Common myeloid progenitor, CD34-positive (primary cell): ENCODE measurements around the gene NUFIP1.
"Not testable (repeated sequence)": the region's sequence is repeated elsewhere in the genome, so short reads cannot be mapped to it uniquely, and the experiment has no call there.

Experiments
- CTCF ChIA-PET: fragments of 350-600 bp; sonication (Branson Sonifier 250); formaldehyde crosslinking; loops from one replicate; lab custom pipeline; 2021; ENCODE audit warnings: antibody characterized with exemption; lab: Charles Lee
- POLR2A ChIA-PET: fragments of 350-600 bp; sonication (Branson Sonifier 250); formaldehyde crosslinking; loops from one replicate; lab custom pipeline; 2021; ENCODE audit warnings: antibody characterized with exemption; lab: Charles Lee
- DNase-seq, 3 donors: peaks; one replicate each; pipeline versions ENCODE4 v3.0.0 to v3.0.0-alpha.2; 2013
- H3K27ac ChIP-seq, 2 experiments: 1 replicate in 1 of 2; 2 replicates in 1 of 2; pipeline ENCODE4 v1.7.0; 2013; ENCODE audit warnings: inconsistent platforms in 2 of 2, low read length in 2 of 2, mild to moderate bottlenecking in 2 of 2, low read depth in 1 of 2, moderate library complexity in 1 of 2; ENCODE audit not compliant: severe bottlenecking in 2 of 2, insufficient read depth in 1 of 2, poor library complexity in 1 of 2
- H3K27me3 ChIP-seq, 5 experiments: replicated peaks in 2 of 5; 1 replicate in 3 of 5; 2 replicates in 2 of 5; pipeline versions ENCODE4 v1.6.1 to v1.7.0; 2013; ENCODE audit warnings: low read length in 4 of 5, mild to moderate bottlenecking in 2 of 5, moderate library complexity in 2 of 5, inconsistent platforms in 1 of 5; ENCODE audit not compliant: insufficient read depth in 5 of 5, control insufficient read depth in 4 of 5
- H3K36me3 ChIP-seq, 4 experiments: 1 replicate in 2 of 4; 2 replicates in 2 of 4; pipeline versions ENCODE4 v1.6.1 to v1.7.0; 2013; ENCODE audit warnings: low read length in 3 of 4, control low read depth in 1 of 4, mild to moderate bottlenecking in 1 of 4; ENCODE audit not compliant: control insufficient read depth in 4 of 4, insufficient read depth in 4 of 4
- H3K4me1 ChIP-seq, 4 experiments: 1 replicate in 3 of 4; 2 replicates in 1 of 4; pipeline versions ENCODE4 v1.6.1 to v1.7.1; 2013; ENCODE audit warnings: low read length in 3 of 4, mild to moderate bottlenecking in 3 of 4, control low read depth in 1 of 4, inconsistent platforms in 1 of 4, moderate library complexity in 1 of 4; ENCODE audit not compliant: control insufficient read depth in 4 of 4, insufficient read depth in 4 of 4; ENCODE audit errors: control extremely low read depth in 1 of 4
- H3K4me3 ChIP-seq, 7 experiments: 1 replicate in 4 of 7; 2 replicates in 3 of 7; pipeline versions ENCODE4 v1.5.1 to v1.7.0; 2013; ENCODE audit warnings: mild to moderate bottlenecking in 7 of 7, low read length in 6 of 7, moderate library complexity in 6 of 7, inconsistent platforms in 2 of 7, low read depth in 2 of 7, control low read depth in 1 of 7; ENCODE audit not compliant: insufficient read depth in 4 of 7, control insufficient read depth in 1 of 7; ENCODE audit errors: extremely low read depth in 1 of 7
- H3K9me3 ChIP-seq, 5 experiments: 1 replicate in 4 of 5; 2 replicates in 1 of 5; pipeline versions ENCODE4 v1.6.1 to v1.7.1; 2013; ENCODE audit warnings: low read length in 4 of 5, mild to moderate bottlenecking in 2 of 5, inconsistent platforms in 1 of 5, low read depth in 1 of 5, moderate library complexity in 1 of 5; ENCODE audit not compliant: control insufficient read depth in 4 of 5, insufficient read depth in 2 of 5; ENCODE audit errors: control extremely low read depth in 1 of 5
- WGBS: methylation state at CpG from one replicate; pipeline ENCODE4 v1.1.5; 2013; ENCODE audit not compliant: insufficient coverage; 5-methylcytosine and 5-hydroxymethylcytosine counted together

Gene NUFIP1

DNA sequence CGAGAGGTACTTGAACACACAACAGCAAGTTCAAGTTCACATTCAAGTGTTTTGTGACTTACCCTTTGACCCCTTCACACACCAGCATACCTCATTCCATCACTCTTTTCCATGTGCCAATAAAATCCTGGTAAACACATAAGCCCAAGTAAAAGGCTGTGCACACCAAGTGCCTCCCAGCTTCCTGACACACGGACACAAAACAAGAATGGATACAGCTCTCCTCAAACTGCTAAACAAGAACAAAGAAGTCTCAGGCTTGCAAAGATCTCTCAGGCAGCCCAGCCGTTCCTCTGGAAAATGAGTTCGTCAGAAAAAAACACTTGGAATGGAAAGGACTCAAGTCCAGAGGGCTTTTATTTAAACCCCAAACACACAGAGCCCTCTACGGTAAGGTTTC lies 83.7 kb downstream of the NUFIP1 start:
- 100% methylated on average over 5 of the region's 5 CpGs for WGBS
- no peak overlapping the region for H3K27ac ChIP-seq
- POLR2A ChIA-PET, result no interaction called here
- CTCF ChIA-PET, result interaction anchor here (0.9 to 1.2 kb wide), 3 partner anchors 10 to 1000 kb away, joined by 3 read pairs; no protein-coding TSS in a partner anchor
- H3K36me3 ChIP-seq, result no peaks in the 10 kb centered on the region
- no peak for DNase-seq
- H3K9me3 ChIP-seq, result peaks cover 0 to 5% (median 0%) of the 10 kb centered on the region in 5 experiments
- no peak overlapping the region for H3K4me3 ChIP-seq
- peaks cover 0 to 2% (median 0%) of the 10 kb centered on the region in 4 experiments for H3K4me1 ChIP-seq
- no peaks in the 10 kb centered on the region for H3K27me3 ChIP-seq

DNA sequence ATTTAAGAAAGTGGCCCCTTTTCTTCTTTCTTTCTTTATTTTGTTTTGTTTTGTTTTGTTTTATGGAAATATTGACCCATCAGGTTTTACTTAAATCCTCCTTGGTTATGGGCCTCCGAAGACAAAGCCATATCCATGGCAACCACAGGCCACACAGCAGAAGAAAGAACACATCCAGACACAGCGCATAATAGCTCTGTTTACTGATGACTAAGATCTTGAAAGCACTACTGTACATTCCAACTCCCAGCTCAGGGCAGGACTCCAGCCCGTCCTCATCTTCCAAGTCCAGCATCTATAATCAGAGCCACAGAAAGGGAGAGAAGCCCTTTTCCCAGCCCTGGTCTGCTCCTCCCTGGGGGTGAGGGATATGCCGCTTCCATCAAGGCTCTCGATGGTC lies 84.3 kb downstream of the NUFIP1 start:
- H3K4me1 ChIP-seq, result peaks cover 0 to 2% (median 0%) of the 10 kb centered on the region in 4 experiments
- DNase-seq, result no peak
- POLR2A ChIA-PET, result no interaction called here
- H3K36me3 ChIP-seq, result no peaks in the 10 kb centered on the region
- no peak overlapping the region for H3K4me3 ChIP-seq
- 100% methylated on average over 3 of the region's 5 CpGs for WGBS
- no peaks in the 10 kb centered on the region for H3K27me3 ChIP-seq
- no peak overlapping the region for H3K27ac ChIP-seq
- CTCF ChIA-PET, result interaction anchor here (1.0 to 1.2 kb wide), 2 partner anchors 62 to 999 kb away, joined by 3 read pairs; no protein-coding TSS in a partner anchor
- H3K9me3 ChIP-seq, result no peaks in the 10 kb centered on the region

DNA sequence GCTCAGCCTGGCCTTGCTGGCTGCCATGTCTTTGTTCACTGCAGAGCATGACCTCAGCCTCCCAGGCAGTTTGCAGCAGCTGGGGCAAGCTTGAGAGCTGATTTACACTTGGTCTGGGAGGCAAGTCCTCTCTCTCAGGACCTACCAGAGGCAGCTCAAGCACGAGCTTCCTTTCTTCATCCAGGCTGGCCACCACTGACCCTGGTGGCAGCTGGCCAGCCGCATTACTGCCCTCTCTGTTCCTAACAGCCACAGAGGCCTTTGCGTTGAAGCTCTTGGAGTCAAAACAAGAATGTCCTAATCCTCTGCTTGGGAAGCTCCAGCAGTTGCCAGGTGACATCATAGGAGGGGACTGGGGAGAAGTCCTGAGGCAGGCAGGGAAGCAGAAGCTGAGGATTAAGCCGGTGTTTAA lies 85.7 kb downstream of the NUFIP1 start:
- Histone ChIP-seq H3K9me3 (no peaks in the 10 kb centered on the region), H3K27ac (no peak overlapping the region), H3K27me3 (no peaks in the 10 kb centered on the region), H3K4me3 (no peak overlapping the region), H3K4me1 (no peaks in the 10 kb centered on the region), H3K36me3 (no peaks in the 10 kb centered on the region)
- DNase-seq, result no peak
- ChIA-PET POLR2A (no interaction called here), CTCF (interaction anchor here (1.0 to 1.2 kb wide), 2 partner anchors 13 to 15 kb away, joined by 3 to 4 read pairs; no protein-coding TSS in a partner anchor)
- 95% methylated on average over 2 of the region's 4 CpGs for WGBS

- ChIA-PET CTCF (no interaction called here), POLR2A (no interaction called here)
- Histone ChIP-seq H3K9me3 (no peaks in the 10 kb centered on the region), H3K4me3 (no peak overlapping the region), H3K27me3 (no peaks in the 10 kb centered on the region), H3K27ac (no peak overlapping the region), H3K36me3 (no peaks in the 10 kb centered on the region), H3K4me1 (no peaks in the 10 kb centered on the region)
- DNase-seq, result no peak
- 96% methylated on average over 4 of the region's 6 CpGs for WGBS
These were observed 86.5 kb downstream of the NUFIP1 start for GRCh38 chr13:44902738-44903137.

- no peak overlapping the region for H3K27ac ChIP-seq
- H3K4me3 ChIP-seq, result no peak overlapping the region
- H3K4me1 ChIP-seq, result no peaks in the 10 kb centered on the region
- no peaks in the 10 kb centered on the region for H3K36me3 ChIP-seq
- 67% methylated on average over 2 of the region's 2 CpGs for WGBS
- ChIA-PET CTCF (no interaction called here), POLR2A (no interaction called here)
- no peaks in the 10 kb centered on the region for H3K9me3 ChIP-seq
- no peak for DNase-seq
- H3K27me3 ChIP-seq, result no peaks in the 10 kb centered on the region
These were observed 89.3 kb downstream of the NUFIP1 start for GRCh38 chr13:44899967-44900366.

DNA sequence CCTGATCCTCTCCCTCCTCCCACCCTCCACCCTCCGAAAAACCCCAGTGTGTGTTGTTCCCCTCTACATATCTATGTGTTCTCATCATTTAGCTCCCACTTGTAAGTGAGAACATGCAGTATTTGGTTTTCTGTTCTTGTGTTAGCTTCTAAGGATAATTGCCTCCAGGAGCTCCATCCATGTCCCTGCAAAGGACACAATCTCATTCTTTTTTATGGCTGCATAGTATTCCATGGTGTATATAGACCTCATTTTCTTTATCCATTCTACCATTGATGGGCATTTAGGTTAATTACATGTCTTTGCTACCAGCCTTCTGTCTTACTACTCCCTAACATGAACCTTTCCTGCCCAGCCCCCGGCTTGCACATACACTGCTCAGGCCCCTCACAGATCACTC lies 91.0 kb downstream of the NUFIP1 start:
- H3K27ac ChIP-seq, DNase-seq, POLR2A ChIA-PET, H3K4me1 ChIP-seq, H3K4me3 ChIP-seq, H3K9me3 ChIP-seq, CTCF ChIA-PET, H3K36me3 ChIP-seq, H3K27me3 ChIP-seq: not testable (repeated sequence)
- 100% methylated on average over 1 of the region's 2 CpGs for WGBS

GRCh38 chr13:44895953-44896335 lies 93.3 kb downstream of the NUFIP1 start:
- POLR2A ChIA-PET, result no interaction called here
- no peaks in the 10 kb centered on the region for H3K9me3 ChIP-seq

More at GRCh38 chr13:44895953-44896335, 93.3 kb downstream of the NUFIP1 start:
- Histone ChIP-seq H3K4me1 (no peaks in the 10 kb centered on the region), H3K27ac (no peak overlapping the region), H3K4me3 (no peak overlapping the region), H3K36me3 (no peaks in the 10 kb centered on the region), H3K27me3 (no peaks in the 10 kb centered on the region)
- CTCF ChIA-PET, result interaction anchor here (1.2 kb wide), 1 partner anchor 10 kb away, joined by 3 read pairs; no protein-coding TSS in a partner anchor
- DNase-seq, result no peak
- WGBS, result 93% methylated on average over 2 of the region's 5 CpGs
